HG03280 (cell line): ENCODE data around the gene CLEC18B.
"Not testable (repeated sequence)": the region's sequence is repeated elsewhere in the genome, so short reads cannot be mapped to it uniquely, and the experiment has no call there.

Experiments
- ATAC-seq: cut with Tn5 transposase; IDR thresholded peaks from one replicate; pipeline ENCODE4 v1.9.1; 2021; ENCODE audit warnings: mild to moderate bottlenecking, moderate library complexity; ENCODE audit not compliant: unreplicated experiment

The CLEC18B gene

DNA sequence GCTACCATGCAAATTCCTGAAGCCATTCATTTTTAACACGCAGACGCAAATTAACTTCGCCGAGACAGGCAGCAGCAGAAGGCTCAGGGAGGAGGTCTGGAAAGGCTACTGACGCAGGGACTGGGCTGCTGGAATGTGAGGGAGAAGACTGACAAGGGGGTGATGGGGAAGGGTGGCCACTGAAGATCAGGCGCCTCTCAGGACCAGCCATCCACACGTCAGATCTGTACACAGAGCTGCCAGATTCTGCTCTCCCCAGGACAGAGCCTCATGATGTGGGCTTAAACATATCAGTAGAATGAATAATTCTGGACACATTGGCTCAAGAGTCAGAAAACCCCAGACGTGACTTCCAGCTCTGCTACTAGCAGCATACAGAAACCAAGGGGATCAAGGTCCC, 25.6 kb upstream of the CLEC18B start:
- ATAC-seq, result no peak

DNA sequence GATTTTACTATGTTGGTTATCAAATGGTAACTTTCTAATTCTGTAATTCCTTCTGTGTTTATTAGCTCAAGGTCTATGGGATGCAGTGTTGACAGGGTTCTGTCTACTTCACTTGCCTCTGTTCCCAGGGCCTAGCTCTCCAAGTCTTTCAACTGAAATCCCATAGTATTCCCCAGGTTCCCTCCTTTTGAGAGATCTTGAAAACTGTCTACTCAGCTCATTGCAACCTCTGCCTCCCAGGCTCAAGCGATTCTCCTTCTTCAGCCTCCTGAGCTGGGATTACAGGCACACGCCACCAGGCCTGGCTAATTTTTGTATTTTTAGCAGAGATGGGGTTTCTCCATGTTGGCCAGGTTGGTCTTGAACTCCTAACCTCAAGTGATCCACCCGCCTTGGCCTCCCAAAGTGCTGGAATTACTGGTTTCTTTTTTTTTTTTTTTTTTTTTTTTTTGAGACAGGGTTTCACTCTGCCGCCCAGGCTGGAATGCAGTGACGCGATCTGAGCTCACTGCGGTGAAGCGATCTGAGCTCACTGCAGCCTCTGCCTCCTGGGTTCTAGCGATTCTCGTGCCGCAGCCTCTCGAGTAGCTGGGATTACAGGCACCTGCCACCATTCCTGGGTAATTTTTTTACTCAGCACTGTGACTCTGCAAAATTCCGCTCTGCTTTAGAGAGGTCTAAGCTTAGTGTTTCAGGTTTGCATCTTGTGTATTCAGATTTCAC, 22.5 kb upstream of the CLEC18B start:
- ATAC-seq, result not testable (repeated sequence)

DNA sequence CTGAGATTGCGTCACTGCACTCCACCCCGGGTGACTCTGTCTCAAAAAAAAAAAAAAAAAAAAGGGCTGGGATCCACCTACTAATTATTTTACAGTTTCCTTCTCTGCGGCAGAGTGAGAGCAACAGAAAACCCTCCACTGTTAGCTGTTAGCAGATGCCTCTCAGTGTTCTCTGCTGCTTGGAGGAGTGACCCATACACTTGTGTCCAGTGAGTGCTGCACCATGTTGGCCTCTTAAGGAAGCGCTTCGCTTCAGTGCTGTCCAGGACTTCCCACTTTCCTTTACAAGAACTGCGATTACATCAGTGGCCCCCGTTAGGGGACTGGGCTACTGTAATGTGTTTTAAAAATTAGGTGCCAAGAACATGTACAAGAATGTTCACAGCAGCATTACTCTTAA, 18.4 kb upstream of the CLEC18B start:
- no peak for ATAC-seq

DNA sequence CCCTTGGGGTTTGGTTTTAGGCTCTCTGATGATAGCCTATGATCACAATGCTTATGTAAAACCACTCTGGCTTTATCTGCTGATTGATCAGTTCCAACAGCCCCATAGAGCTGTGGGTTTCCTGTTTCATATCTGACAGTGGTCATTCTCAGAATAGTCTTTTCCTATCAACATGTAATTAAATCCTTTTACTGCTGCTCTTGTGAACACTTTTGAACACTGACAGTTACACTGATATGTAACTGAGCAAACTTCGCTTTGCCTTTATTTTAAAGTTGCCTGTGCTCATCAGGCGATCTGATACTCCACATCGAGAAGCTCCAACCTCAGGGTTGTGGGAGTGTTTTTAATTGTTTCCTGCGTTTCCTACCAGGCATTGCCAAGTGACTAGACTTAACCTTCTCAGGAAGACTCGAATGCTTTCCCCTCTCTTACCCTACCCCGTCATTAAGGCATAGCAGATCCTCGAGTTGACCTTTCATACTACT, 17.3 kb upstream of the CLEC18B start:
- ATAC-seq, result no peak

DNA sequence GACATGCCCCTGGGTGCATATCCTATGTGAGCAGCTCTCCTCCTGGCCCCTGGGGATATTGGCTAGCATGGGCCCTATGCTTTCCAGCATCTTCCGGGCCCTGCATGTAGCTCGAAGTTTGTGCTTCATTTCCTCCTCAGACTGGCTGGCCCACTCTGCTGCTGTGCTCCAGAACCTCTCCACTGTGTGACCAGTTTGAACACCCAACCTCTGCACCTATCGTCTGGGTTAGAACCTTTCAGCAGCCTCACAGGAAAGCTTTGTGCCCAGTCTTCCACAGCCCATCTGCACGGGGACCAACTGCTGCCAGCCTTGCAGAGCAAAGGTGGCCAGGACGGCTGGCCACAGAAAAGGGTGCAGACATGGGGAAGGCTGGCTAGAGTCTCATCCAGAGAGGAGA, 10.2 kb upstream of the CLEC18B start:
- no peak for ATAC-seq

DNA sequence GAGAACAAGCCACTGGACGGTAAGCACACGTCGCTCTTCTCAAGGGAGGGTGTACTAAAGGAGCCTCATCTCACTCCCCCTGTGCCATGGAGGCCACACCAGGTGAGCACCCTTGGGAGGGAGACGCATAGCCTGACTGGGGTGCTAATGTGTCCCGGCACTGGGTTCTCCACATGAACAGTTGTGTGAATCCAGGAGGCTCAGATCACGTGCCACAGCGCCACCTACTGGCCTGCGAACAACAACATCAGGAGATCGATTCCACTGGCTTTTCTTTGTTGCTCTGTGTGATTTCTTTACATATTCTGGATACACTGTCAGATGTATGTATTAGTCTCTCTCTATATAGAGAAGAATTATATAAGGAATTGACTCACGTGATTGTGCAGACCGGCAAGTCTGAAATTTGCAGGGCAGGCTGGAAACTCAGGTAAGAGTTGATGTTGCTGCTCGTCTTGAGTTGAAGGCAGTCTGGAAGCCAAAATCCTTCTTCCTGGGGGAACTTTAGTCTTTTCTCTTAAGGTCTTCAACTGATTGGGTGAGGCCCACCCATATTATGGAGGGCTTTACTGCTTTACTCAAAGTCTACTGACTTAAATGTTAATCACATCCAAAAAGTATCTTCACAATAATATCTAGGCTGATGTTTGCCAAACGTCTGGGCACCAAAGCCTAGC, 8.9 kb upstream of the CLEC18B start:
- ATAC-seq, result not testable (repeated sequence)

DNA sequence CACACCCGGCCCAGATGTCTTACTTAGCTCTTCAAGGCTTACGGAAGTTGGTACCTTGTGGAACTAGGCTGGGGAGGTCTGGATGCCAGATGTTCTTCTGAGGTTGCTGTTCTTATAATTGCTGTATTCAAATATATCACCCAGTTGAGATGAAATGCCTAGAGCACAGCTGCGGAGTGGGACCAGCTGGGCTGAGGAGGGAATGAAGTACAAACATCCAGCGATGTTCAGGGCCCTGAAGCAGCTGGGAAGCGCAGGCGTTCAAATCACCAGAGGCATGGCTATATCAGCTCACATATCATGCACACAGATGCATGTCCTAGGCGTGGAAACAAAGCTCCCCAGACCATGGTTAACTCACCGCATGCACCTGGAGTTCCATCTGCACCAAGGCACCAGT, 7.2 kb upstream of the CLEC18B start:
- ATAC-seq, result not testable (repeated sequence)

DNA sequence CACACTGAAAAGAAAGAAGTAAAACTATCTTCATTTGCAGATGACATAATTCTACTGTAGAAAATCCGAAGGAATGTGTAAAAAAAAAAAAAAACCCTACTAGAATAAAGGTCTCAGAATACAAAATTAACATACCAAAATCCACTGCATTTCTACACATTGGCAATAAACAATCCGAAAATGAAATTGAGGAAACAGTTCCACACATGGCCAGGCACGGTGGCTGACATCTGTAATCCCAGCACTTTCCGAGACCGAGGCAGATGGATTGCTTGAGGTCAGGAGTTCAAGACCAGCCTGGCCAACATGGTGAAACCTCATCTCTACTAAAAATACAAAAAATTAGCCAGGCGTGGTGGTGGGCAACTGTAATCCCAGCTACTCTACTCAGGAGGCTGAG, 4.5 kb upstream of the CLEC18B start:
- not testable (repeated sequence) for ATAC-seq

DNA sequence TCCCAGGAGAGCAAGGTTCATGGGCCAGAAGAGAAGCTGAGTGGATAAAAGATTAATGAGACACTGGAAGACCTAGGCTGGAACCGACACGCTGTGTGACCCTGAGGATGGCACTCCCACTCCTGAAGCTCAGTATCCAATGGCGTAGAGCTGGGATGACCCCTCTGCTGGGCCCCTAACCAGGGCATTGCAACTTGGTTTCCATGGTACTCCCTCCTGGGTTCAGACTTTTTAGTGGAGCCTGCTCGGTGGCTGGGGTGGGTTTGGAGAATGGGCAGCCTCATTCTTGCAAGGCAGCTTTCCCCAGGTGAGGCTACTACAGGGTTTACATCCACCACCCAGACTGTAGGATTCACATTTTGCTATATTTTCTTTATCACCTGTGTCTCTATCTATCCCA, 2.4 kb upstream of the CLEC18B start:
- ATAC-seq, result not testable (repeated sequence)

DNA sequence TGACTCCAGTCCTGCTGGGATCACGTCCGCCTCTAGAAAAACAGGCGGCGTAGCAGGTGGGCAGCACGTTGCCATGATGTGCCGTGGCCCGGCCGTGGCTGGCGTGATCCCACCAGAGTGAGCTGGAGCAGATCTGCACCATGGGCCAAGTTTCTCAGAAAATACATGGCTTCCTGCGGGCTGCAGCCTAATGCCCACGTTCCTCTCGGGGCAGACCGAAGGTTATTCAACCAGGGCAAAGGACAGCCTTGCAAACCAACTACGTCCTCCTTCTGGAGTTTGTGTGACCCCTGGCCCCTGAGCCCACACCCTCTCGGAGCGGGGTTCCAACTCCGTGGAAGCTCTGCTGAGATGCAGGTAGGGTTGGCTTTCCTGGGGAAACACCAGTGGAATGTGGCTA, 808 bp upstream of the CLEC18B start:
- ATAC-seq, result not testable (repeated sequence)

DNA sequence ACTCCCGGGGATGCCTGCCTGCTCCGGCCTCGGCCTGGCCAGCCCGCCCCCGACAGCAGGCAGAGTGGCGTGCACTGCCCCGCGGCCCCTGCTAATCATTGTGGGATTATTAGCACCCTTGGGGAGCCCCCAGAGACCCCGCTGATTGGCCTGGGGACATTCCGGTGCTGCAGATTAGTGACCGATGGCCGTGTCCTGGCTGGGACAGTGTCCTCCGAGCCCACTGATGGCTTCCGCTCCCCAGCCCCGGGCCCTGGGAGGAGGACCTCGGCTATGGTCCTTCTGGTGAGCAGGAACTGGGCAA, 156 bp upstream of the CLEC18B start:
- ATAC-seq, result not testable (repeated sequence)

DNA sequence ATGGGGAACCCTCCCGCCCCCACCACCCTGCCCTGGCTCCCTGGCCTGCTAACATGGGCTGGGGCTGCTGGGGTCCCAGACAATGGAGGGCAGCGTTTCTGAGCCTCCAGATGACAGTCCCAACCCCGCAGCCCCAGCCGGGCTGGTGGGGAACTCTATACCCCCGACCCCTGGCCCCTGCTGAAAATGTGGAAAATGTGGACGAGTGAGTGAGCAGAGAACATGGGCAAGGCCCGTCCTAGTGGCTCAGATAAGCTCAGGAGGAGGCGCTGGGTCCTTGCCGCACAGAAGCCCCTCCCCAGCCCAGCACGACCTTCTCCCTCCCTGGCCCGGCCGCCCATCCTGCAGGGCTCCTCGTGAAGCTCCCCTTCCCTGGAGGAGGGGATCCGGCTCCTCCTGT, 1.5 kb downstream of the CLEC18B start:
- ATAC-seq, result not testable (repeated sequence)

DNA sequence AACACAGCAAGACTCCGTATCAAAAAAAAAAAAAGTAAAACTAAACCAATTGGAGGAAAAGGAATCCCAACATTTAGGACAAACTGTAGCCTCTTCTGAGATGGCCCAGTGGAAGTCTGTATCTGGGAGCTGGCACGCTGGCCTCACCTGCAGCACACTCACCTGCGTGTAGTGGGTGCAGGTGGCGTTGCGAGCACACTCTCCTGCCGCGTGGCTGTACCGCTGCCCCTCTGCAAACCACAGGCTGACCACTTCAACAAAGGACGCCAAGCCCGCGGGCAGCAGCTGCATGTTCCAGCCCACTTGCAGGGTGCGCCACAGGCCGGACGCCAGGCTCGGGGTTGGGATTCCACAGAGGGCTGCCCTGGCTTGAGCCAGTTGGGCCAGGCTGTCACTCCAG, 3.4 kb downstream of the CLEC18B start:
- not testable (repeated sequence) for ATAC-seq

DNA sequence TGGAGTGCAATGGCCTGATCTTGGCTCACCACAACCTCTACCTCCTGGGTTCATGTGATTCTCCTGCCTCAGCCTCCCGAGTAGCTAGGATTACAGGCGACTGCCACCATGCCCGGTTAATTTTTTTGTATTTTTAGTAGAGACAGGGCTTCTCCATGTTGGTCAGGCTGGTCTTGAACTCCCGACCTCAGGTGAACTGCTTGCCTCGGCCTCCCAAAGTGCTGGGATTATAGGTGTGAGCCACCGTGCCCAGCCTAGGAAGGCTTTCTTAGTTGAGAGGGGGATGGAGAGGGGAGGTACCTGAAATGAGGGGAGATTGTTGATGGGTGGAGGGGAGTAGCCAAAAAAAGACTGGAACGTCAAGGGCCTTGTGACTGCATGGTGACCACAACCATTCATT, 7.4 kb downstream of the CLEC18B start:
- ATAC-seq, result not testable (repeated sequence)

DNA sequence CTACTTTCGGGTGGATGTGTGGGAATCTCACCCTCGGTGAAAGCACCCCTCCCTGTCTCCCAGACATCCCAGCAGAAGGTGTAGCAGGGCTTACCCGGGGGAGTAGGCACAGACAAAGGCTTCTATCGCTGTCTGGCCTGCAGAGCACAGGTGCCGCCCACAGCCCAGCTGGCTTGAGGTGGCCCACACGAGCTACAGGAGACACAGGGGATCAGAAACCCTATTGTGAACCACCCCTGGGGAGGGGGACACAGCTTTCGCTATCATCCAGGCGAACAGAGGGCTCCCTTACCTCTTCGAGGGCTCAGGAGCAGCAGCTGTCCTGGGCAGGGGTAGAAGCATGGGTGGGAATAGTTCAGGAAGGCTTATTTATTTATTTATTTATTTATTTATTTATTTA, 7.8 kb downstream of the CLEC18B start:
- ATAC-seq, result not testable (repeated sequence)

DNA sequence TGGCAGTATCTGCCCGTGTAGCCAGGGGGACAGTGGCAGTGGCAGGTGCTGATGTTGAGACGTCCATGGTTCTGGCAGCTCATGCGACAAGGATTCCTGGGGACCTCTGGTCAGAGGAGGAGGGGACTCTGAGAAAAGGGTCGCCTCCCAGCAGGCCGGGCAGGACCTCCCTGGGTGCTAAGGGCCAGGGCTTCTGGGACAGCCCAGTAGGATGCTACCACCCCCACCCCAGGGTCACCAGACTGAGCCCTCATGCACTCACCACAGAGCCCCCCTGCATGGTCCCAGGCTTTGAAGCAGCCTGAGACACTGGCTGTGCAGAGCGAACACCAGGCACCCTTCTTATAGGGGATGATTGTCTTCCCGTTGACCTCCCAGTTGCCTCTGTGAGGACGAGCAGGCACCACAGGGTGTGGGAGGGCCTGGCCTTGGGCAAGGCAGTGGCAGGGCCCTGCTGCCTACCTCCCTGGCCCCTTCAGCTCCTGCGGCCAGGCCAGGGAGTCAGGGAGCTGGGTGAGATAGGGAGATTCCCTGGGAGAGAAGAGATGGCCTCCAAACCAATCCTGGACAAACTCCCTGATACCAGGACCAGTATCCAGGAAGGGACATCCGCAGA, 8.4 kb downstream of the CLEC18B start:
- ATAC-seq, result not testable (repeated sequence)

DNA sequence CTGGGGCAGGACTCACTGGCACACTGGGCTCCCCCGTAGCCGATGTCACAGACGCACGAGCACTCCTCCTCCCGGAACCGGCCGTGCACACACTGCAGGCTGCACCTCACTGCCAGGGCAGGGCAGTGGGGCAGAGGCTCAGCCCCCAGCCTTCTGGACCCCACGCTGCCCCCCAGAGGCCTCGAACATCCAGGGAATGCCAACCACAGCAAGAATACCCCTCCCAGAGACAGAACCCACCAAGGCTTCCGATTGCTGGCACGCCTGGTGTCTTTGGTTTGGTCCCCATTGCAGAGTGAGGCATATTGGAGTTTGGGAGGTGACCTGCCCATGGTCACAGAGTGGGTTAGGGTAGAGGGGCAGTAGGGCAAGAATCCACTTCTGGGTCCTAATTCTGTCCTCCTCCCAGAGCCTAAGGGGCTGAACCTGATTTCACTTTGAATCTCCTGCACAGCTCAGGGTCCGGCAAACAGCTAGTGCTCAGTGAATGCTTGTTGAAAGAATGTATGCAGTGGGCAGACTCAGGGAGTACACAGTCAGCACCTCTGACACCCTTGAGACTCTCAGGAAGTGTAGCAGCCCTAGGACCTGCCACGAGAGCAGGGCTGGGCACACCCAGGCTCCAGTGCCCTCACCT, 9.0 kb downstream of the CLEC18B start:
- not testable (repeated sequence) for ATAC-seq

DNA sequence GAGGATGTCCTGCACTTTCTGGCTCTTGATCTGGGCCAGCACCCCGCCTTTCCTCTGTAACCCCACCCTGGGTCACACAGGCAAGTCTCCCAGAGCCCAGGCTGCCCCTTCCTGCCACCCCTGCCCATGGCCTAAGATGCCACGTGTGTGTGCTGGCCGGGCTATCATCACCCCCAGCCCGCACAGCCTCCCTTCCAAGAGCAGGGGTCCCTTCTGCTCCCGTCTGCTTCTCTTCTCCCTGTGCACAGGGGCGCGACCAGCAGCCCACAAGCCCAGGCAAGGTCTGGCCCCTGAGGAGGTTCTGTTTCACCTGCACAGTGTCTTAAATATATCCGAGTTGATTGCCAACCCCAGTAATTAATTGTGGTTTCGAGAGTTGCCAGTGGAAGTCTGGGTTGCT, 10.3 kb downstream of the CLEC18B start:
- ATAC-seq, result not testable (repeated sequence)

DNA sequence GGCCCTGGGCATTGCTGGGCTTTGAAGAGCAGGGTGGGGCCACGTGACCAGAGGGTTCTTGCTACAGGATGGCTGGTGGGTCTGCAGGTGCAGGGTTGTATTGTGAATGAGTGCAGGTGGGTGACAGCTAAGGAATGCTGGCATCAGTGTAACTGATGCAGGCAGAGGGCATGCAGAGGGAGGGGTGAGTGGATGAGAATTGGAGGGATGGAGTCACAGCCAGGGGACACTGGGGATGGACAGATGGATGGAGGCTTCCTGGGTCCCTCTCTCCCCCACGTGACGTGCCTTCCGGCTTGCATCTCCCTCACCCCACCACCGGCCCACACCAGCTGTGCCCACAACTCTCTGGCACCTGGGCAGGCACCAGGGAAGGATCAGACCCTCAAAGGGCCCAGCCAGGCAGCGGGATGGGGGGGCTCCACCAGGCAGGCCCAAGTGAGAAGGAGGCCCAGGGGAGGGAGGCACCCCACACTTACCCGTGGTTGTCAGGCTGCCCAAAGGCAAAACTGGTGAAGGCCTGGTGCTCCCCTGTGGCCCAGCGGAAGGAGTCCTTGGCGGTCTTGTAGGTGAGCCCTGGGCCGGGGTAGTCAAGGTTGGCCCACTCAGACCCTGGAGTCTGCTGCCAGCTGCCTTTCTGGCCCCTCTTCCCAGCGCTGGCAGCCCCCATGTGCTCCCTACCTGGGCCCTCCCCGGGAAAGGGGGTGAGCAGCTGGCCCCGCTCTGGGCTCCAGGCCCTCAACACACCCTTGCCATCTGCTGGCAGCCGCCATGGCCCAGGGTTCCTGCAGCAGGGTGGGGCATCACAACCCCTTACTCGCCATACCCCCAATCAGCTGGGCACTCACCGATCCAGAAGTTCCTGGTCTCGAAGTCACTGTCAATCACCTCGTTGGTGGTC, 11.0 kb downstream of the CLEC18B start:
- not testable (repeated sequence) for ATAC-seq

DNA sequence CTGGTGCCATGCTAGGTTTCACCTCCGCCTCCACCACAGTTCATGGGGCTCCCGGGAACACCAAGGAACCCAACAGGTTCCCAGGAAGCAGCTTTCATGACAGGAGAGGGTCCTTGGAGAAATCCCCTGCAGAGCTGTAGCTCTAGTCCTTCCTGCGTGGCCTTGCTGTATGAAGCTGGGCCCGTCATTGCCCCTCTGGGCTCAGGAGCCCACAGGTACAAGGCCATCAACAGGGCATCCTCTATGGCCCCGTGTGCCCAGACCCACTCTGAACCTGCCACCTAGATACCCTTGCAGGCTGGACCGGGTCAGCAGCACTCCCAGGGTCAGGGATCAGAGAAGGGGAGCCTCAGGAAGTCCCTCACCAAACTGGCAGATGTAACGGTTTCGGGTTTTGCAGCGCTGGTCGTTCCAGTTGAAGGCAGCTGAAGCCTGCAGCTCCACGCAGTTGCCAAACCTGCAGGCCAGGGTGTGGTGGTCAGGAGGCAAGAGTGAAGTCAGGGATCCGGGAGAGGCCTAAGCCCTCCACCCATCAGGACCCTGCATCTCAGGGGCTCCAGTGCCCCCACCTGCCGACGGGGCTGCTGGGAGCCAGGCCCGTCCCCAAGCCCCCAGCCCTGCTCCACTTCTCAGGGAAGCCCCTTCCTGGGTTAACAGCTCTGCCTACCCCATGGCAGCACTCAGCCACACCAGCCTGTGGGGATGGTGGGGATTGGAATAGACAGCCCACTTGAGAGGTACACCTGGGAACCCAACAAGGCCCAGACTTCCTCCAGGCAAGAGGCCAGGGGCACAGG, 11.9 kb downstream of the CLEC18B start:
- not testable (repeated sequence) for ATAC-seq
